Small intestine (tissue), 7 donors: ENCODE measurements around the gene AZU1. TPM values are rescaled to one million over a fixed set of nuclear protein-coding genes. Genes with fewer than 3 reads are reported as not detected.

ENCODE experiments used
- DNase-seq, 2 donors: peaks; one replicate each; pipeline versions ENCODE4 v3.0.0 to v3.0.0-alpha.2; 2013
- FAIRE-seq: peaks from 2 replicates; lab custom pipeline; 2012; peaks lifted over from hg19 to GRCh38; lab: Jason Lieb, UNC
- H3K27ac ChIP-seq, 3 donors: one replicate each; pipeline ENCODE4 v1.5.1; 2013; ENCODE audit warnings: low read length in 2 of 3, mild to moderate bottlenecking in 2 of 3, control low read depth in 1 of 3, inconsistent platforms in 1 of 3, low read depth in 1 of 3, moderate library complexity in 1 of 3
- H3K27me3 ChIP-seq, 3 donors: one replicate each; pipeline ENCODE4 v1.6.1; 2013; ENCODE audit warnings: low read length in 3 of 3, inconsistent platforms in 1 of 3; ENCODE audit not compliant: control insufficient read depth in 3 of 3, insufficient read depth in 3 of 3
- H3K36me3 ChIP-seq, 3 donors: one replicate each; pipeline ENCODE4 v1.6.1; 2013; ENCODE audit warnings: low read length in 3 of 3, inconsistent platforms in 1 of 3, low read depth in 1 of 3, mild to moderate bottlenecking in 1 of 3, moderate library complexity in 1 of 3; ENCODE audit not compliant: control insufficient read depth in 3 of 3, insufficient read depth in 2 of 3
- H3K4me1 ChIP-seq, 3 donors: one replicate each; pipeline ENCODE4 v1.6.1; 2013; ENCODE audit warnings: low read length in 2 of 3, inconsistent platforms in 1 of 3, low read depth in 1 of 3, mild to moderate bottlenecking in 1 of 3, moderate library complexity in 1 of 3; ENCODE audit not compliant: control insufficient read depth in 3 of 3, insufficient read depth in 2 of 3
- H3K4me3 ChIP-seq, 3 donors: one replicate each; pipeline ENCODE4 v1.5.1; 2013; ENCODE audit warnings: low read length in 3 of 3, control low read depth in 1 of 3, inconsistent platforms in 1 of 3, low read depth in 1 of 3, mild to moderate bottlenecking in 1 of 3, moderate library complexity in 1 of 3
- H3K9me3 ChIP-seq, 2 donors: one replicate each; pipeline ENCODE4 v1.6.1; 2013; ENCODE audit warnings: low read depth in 1 of 2, low read length in 1 of 2; ENCODE audit not compliant: control insufficient read depth in 2 of 2, insufficient read depth in 1 of 2
- WGBS, 3 donors: extraction: QIAGEN DNeasy Blood & Tissue Kit; methylation state at CpG; one replicate each; pipeline ENCODE4 v1.1.7; 2013; 5-methylcytosine and 5-hydroxymethylcytosine counted together
- polyA plus RNA-seq, 4 donors: library from polyadenylated mRNA; stranded (reverse) in 3 of 4; unstranded in 1 of 4; fragments of 200-250 nt in 3 of 4; fragments of 120-200 nt in 1 of 4; gene quantifications; one replicate each; pipeline versions ENCODE4 v1.2.1 to v1.2.3, GENCODE V29; 2013
- donor health status: healthy with polysubstance abuse.
- donor health status: control.
- donor health status: control.
- donor health status: Bipolar disorder and iron deficiency.
- donor health status: healthy.

AZU1 gene
- polyA plus RNA-seq, 4 donors: 0.22 TPM; not detected in 3

GRCh38 chr19:879711-880438, 52.2 kb downstream of the AZU1 start:
- H3K4me3 ChIP-seq: no peak overlapping the region
- H3K27me3 ChIP-seq: no peaks in the 10 kb centered on the region
- H3K9me3 ChIP-seq: no peaks in the 10 kb centered on the region
- peaks cover 4 to 87% (median 12%) of the 10 kb centered on the region in 3 donors for H3K36me3 ChIP-seq
- no peak for FAIRE-seq
- H3K4me1 ChIP-seq: no peaks in the 10 kb centered on the region
- 88 to 91% (median 88%) methylated on average over 32 to 37 of the region's 37 CpGs for WGBS, 3 donors
- no peak for DNase-seq
- no peak overlapping the region for H3K27ac ChIP-seq

Other genes with a start within 250 kb of the AZU1 start
- under 1 TPM in 2 of 4 donors, not detected in 2; 0.19 to 0.58 TPM for gene HCN2, start 238.0 kb upstream of the AZU1 start, polyA plus RNA-seq
- gene POLRMT, start 194.3 kb upstream of the AZU1 start, polyA plus RNA-seq: 100 to 1,000 TPM in 1 of 4 donors, 10 to 100 TPM in 3; 63.0 to 153 (median 86.8) TPM
- gene FGF22, start 188.0 kb upstream of the AZU1 start, polyA plus RNA-seq: under 1 TPM in 2 of 4 donors, not detected in 2; 0.12 to 0.30 TPM
- gene RNF126, start 164.6 kb upstream of the AZU1 start, polyA plus RNA-seq: 10 to 100 TPM; 39.2 to 60.2 (median 55.4) TPM
- gene FSTL3, start 151.4 kb upstream of the AZU1 start, polyA plus RNA-seq: 10 to 100 TPM in 2 of 4 donors, 1 to 10 TPM in 2; 4.0 to 31.9 (median 17.7) TPM
- gene PRSS57, start 132.4 kb upstream of the AZU1 start, polyA plus RNA-seq: under 1 TPM in 1 of 4 donors, not detected in 3; 0.95 TPM
- gene PALM, start 118.9 kb upstream of the AZU1 start, polyA plus RNA-seq: 10 to 100 TPM; 12.4 to 37.6 (median 25.3) TPM
- gene MISP, start 76.7 kb upstream of the AZU1 start, polyA plus RNA-seq: 100 to 1,000 TPM; 189 to 644 (median 383) TPM
- 100 to 1,000 TPM; 109 to 257 (median 140) TPM for gene PTBP1, start 30.4 kb upstream of the AZU1 start, polyA plus RNA-seq
- gene PLPPR3, start 5.9 kb upstream of the AZU1 start, polyA plus RNA-seq: under 1 TPM in 2 of 4 donors, not detected in 2; 0.49 to 0.57 TPM
- gene PRTN3, start 13.2 kb downstream of the AZU1 start, polyA plus RNA-seq: under 1 TPM in 1 of 4 donors, not detected in 3; 0.41 TPM
- gene ELANE, start 24.5 kb downstream of the AZU1 start, polyA plus RNA-seq: 1 to 10 TPM in 1 of 4 donors, under 1 TPM in 1, not detected in 2; 0.09 to 1.8 TPM
- 100 to 1,000 TPM in 1 of 4 donors, 10 to 100 TPM in 1, 1 to 10 TPM in 2; 3.8 to 601 (median 20.8) TPM for gene CFD, start 31.8 kb downstream of the AZU1 start, polyA plus RNA-seq
- gene MED16, start 65.3 kb downstream of the AZU1 start, polyA plus RNA-seq: 100 to 1,000 TPM in 1 of 4 donors, 10 to 100 TPM in 3; 39.0 to 107 (median 70.3) TPM
- gene RNU6-9, start 65.6 kb downstream of the AZU1 start, polyA plus RNA-seq: not detected
- 10 to 100 TPM; 29.5 to 52.7 (median 42.3) TPM for gene R3HDM4, start 85.4 kb downstream of the AZU1 start, polyA plus RNA-seq
- gene KISS1R, start 89.5 kb downstream of the AZU1 start, polyA plus RNA-seq: under 1 TPM in 2 of 4 donors, not detected in 2; 0.25 to 0.55 TPM
- gene ARID3A, start 98.2 kb downstream of the AZU1 start, polyA plus RNA-seq: 100 to 1,000 TPM in 1 of 4 donors, 1 to 10 TPM in 3; 1.3 to 242 (median 4.8) TPM
- gene WDR18, start 156.5 kb downstream of the AZU1 start, polyA plus RNA-seq: 10 to 100 TPM; 33.4 to 70.8 (median 57.5) TPM
- gene GRIN3B, start 172.6 kb downstream of the AZU1 start, polyA plus RNA-seq: under 1 TPM in 2 of 4 donors, not detected in 2; 0.10 to 0.16 TPM
- 100 to 1,000 TPM; 123 to 313 (median 186) TPM for gene TMEM259, start 193.3 kb downstream of the AZU1 start, polyA plus RNA-seq
- not detected for gene RNU6-2, start 193.7 kb downstream of the AZU1 start, polyA plus RNA-seq
- 10 to 100 TPM; 14.5 to 34.4 (median 22.6) TPM for gene CNN2, start 198.8 kb downstream of the AZU1 start, polyA plus RNA-seq
- gene ABCA7, start 212.3 kb downstream of the AZU1 start, polyA plus RNA-seq: 10 to 100 TPM in 2 of 4 donors, 1 to 10 TPM in 2; 3.1 to 60.3 (median 20.2) TPM
- gene ARHGAP45, start 239.3 kb downstream of the AZU1 start, polyA plus RNA-seq: 10 to 100 TPM; 15.9 to 81.1 (median 48.5) TPM